Activated effector memory CD4-positive, alpha-beta T cell treated with Interleukin-2 at 50 U/mL for 16 hours (primary cell): Measurements from ENCODE around the gene CAMSAP1.

Experiments
- DNase-seq: peaks from one replicate; pipeline ENCODE4 v3.0.0-alpha.2; 2020

CAMSAP1 gene

DNA sequence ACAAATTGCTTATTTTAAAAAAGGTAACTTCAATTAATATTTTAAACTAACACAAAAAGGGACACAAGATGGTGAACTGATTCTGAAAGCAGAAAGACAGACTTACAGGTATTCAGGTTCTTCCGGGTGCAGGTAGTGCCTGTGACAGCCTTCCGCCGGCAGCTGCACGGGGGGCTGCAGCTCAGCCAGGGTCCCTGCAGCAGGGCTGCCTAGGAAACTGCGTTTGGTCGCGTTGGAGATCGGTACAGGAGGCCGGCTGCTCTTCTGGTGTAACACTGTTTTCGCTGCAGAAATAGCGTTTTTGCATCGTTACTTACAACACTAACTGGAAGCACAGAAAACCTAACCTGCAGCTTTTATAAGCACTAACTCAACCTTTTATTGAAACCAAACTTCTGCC, 80.0 kb downstream of the CAMSAP1 start:
- DNase-seq = no peak

GRCh38 chr9:135826188-135826545, 81.2 kb downstream of the CAMSAP1 start:
- no peak for DNase-seq

DNA sequence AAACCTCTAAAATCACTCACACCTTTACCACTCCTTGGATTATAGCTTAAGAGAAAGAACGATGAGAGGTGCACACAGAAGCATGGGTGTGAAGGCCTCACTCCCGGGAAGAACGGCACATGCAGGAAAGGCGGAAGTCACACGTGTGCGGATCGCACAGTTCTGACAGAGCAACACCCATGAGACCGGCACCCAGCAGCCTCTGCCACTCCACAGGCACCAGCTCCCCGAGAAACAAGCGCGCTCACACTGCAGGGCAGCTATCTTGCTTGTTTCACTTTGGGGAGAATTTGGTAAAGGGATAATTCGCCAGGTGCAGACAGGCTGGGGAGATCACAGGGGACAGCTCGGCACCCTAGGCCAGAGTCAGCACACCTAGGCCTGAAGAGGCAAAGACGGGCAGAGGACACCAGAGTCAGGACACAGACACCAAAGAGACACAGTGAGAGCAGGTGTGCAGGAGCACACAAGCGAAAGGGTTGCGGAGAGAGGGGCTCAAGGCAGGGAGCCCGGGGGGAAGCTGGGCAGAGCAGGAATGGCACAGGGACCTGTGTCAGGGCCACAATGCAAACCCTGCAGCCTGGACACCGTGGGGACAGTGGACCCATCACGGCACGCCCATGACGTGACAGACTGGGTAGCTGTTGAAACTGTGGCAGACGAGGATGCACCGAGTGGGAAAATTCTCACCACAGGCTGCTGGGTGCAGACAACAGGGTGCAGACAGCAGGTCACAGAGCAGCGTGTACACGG, 81.7 kb downstream of the CAMSAP1 start:
- DNase-seq = no peak

- no peak for DNase-seq
These were observed 84.3 kb downstream of the CAMSAP1 start for GRCh38 chr9:135823036-135823435.

DNA sequence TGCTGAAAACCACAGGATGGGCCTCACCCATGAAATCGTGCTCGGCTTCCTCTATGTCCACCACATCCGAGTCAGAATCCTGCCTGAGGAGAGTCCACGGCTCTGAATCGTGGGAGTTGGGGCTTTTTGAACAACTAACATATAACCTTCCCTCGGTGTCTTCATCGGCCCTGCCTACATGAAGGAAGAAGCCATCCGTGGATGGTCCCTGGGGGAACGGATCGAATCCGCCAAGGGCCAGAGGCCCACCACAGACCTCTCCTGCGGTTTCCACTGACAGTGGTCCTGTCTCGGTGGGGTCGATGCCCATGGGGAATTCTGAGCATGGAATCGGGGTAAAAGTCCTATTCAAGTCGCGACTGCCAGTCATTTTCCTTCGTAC, 85.0 kb downstream of the CAMSAP1 start:
- no peak for DNase-seq

GRCh38 chr9:135821733-135822373, 85.5 kb downstream of the CAMSAP1 start:
- no peak for DNase-seq

DNA sequence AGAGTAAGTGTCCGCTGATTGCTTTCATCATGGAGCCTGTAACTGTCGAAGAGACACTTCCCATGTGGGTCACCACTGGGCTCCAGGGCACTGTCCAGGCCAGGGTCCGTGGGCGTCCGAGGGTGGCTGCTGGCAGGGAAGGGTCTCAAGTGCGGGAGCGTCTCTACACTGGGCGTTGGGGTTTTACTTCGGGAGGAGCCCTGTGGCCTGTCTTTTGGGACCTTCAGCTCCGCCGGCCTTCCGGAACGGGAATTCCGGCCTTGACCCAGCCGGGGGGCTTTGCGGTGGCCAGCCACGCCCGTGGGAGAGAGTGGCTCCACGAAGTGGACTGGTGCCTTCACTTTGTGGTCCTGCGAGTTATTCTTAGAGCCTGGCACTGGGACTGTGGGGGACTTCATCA, 86.2 kb downstream of the CAMSAP1 start:
- DNase-seq = no peak

GRCh38 chr9:135820661-135821060, 86.7 kb downstream of the CAMSAP1 start:
- no peak for DNase-seq

DNA sequence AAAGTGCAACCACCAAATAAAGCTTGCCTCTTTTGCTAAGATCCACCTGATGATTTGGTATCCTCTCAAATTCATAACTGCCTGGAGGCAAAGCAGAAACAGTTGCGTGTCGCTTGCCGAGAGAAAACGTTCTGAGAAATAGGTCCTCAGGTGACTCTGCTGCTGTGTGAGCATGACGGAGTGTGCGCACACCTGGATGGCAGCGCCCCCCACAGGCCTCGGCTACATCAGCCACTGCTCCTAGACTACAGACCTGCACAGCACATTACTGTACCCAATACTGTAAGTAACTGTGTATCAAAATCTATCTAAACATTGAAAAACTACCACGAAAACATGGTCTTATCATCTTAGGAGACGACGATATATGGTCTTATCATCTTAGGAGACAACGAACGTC, 87.4 kb downstream of the CAMSAP1 start:
- no peak for DNase-seq

GRCh38 chr9:135818718-135819475, 88.4 kb downstream of the CAMSAP1 start:
- DNase-seq = no peak

DNA sequence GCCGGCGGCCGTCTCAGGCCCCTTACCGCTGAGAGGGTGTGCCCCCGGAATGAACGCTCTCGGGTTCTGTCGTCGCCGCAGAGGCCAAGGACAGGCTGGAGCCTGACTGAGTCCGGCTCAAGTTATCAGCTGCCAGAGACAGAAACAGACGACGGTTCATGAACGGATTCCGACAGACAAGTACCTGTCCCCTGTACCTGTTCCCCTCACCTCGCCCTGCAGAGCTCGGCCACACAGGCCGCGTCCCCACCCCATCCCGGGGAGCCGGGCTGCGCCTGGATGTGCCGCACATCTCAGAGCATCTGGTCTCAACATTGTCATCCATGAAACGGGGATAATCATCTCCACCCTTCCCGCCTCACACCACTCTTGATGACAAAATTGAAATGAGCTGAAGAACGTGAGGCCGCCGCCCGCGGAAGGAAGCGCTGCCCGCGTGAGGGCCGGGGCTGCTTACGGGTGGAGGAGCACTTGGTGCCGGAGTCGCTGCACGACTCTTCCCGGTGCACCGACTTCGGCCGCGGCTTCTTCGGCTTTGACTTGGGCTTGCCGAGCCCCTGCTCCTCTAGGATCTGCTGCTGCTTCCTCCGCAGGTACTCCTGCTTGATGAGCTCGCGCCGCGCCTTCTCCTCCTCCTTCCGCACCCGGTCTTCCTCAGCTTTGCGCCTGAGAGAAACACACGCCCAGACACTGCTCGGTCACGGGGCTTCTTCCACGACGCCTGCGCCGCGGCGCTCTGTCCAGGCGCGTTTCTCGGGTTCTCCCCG, 89.2 kb downstream of the CAMSAP1 start:
- no peak for DNase-seq

DNA sequence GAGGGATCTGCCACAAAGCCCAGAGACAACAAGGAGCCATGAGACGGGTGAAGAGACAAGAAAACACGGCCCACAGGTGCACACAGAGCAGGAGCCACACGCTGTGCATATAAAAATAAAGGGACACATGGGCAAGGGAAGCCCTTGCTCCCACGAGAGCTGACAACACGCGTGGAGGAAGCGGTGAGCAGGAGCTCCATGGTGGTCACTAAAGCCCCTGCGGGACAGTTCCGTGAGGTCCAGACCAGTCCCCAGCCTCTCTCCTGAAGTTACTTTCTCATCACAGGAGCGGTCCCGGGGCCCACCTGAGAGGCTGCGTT, 90.7 kb downstream of the CAMSAP1 start:
- no peak for DNase-seq

DNA sequence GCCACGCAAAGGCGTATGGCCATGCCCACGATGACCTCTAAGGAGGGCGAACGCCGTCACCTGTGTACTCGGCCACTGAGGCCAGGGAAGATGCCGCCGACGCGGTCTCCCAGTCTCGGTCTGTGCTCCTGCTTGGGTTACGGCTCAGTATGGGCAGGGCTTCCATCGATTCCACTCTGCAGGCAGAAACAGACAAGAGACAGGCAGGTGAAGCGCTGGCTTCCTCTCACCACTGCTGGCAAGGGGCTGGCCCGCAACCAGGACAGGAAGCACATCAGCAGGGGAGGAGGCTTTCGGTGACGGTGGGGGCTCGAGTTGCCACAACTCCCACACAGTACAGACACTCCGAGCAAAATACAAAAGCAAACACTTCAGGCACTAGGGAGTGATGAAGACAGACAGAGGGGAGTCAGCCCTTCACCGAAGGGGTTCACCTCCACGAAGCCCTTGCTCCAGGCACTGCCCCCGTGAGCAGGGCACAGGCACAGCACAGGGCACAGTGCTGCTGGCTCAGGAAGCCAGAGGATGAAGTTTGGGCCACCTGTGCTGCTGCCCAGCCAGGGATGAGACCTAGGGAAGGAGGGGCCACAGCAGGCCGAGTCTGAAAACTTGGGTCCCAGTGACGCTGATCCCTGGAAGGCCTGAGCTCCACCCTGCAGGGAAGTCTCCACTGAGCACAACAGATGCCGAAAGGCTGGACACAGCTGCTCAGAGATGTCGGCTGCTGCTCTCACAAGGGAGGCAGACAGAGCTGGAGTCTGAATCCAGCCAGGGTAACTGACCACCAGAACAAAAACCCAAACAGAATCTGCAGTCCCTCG, 91.3 kb downstream of the CAMSAP1 start:
- DNase-seq = no peak

DNA sequence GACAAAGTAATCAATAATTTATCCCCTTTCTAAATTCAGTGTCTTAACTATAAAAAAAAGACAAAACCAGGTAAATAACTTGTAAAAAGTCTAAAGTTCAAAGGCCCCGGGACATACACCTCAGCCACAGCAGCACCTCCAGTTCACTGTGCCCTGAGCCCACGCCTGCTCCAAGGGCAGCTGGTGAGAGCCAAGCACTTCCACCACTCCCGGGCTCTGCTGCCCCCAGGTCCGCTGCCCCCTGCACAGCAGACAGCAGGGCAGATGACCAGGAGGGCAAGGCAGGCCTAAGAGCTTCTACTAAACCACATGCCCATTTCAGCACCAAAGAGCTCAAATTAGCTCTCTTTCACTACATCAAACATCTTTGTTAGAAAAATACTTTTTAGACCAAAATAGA, 91.9 kb downstream of the CAMSAP1 start:
- no peak for DNase-seq

DNA sequence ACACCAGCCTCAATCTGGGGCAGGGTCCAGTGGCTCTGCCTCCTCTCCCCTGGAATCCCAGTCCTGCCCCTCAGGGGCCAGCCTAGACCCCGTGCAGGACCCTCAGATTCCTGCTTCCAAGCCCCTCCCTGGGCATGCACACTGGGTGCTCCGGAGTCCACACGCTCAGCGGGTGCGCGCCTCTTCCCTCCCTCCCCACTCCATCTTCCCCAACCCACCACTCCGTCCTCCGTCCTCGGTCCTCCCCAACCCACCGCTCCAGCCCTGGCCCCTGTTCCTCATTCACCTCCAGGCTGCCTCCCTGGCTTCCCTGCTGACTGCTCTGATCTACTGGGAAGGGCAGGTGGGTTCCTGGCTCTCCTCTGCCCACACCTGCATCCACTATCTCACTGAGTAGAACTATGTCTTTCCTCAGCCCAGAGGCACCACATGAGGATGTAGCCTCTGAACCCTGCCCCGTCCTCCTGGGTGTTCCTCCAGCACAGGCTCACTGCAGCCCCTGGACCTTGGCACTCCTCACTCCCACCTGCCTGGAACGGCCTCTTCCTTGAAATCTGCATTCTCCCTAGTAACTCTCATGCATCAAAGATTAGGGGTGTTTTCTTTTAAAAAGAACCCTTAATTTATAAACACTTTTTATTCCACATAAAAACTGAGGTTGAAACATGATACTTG, 92.8 kb downstream of the CAMSAP1 start:
- DNase-seq = no peak

GRCh38 chr9:135813671-135814290, 93.6 kb downstream of the CAMSAP1 start:
- no peak for DNase-seq

GRCh38 chr9:135812961-135813360, 94.4 kb downstream of the CAMSAP1 start:
- no peak for DNase-seq

DNA sequence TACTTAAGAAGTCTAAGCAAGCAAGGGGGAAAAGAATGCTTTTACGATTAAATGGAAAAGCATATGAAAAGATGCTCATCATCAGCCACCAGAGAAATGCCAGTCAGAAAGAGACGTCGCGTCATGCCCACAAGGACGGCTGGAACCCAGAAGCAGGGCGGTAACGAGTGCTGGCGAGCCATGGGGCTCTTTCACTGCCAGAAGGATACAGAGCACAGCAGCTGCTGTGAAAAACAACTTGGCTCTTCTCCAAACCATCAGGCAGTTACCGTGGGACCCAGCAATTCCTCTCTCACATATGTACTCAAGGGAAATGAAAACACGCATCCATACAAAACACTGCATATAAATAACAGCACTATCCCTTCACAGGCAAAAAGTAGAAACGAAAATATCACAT, 95.5 kb downstream of the CAMSAP1 start:
- DNase-seq = no peak

DNA sequence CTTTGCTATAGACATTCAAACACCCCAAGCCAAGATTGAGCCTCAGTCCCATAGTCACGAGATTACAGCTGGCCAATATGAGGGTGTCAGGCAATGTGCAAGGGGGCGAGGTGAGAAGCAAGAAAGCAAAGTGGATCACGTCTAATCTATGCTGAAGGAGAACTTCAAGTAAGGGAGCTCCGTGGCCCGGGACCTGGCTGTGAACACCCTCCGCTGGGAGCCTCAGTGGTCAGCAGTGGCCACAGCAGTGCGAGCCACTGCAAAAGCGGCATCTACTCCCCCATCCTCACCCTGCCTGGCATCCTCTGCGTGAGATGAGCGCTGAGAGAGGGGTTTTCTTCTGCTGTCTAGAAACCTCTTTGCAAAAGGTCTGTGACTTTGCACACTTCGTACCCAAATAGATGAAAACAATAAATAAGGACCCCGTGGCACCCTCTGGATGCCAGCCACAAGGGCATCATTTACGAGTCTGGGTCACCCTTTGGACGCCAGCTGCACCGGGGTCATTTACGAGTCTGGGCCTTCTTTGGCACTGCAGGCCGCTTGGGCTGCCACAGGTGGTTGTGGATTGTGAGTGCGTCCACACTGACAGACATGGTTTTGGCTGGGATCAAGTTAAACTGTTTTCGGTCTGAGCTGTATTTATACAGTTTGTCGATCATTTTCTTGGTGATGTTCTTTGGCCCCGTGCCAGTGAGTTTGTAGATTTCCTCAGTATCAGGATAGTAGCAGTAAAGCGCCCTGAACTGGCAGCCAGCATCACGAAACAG, 96.4 kb downstream of the CAMSAP1 start:
- no peak for DNase-seq

DNA sequence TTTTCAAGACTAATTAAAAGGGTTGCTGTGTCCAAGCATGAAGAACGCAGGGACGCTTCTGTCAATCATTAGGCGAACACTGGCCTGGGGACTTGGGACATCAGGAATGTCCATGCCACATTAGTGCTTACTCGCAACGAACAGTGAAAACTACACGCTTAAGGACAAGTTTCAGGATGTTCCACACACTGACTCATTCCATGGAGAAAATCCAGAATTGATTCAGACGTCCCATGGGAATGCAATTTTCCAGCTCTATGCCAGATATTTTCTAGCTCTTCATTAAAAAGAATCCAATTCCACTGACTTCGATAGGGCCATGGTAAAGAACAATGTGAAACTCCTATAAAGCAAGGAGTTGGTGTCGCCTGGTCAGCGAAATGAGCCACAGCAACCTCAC, 98.2 kb downstream of the CAMSAP1 start:
- DNase-seq = no peak
